ENCODE data around the gene ERICH6.
A peak's percentile ranks its signal among the peaks of the same experiment; 100 is the strongest.

Gene ERICH6

GRCh38 chr3:150703756-150704344, at the start of gene ERICH6:
ERICH6 (minus strand) TSS chr3:150703920; CDS start chr3:150703898, 22 bp downstream.
- DNase-seq, result peak; percentile 74

DNA sequence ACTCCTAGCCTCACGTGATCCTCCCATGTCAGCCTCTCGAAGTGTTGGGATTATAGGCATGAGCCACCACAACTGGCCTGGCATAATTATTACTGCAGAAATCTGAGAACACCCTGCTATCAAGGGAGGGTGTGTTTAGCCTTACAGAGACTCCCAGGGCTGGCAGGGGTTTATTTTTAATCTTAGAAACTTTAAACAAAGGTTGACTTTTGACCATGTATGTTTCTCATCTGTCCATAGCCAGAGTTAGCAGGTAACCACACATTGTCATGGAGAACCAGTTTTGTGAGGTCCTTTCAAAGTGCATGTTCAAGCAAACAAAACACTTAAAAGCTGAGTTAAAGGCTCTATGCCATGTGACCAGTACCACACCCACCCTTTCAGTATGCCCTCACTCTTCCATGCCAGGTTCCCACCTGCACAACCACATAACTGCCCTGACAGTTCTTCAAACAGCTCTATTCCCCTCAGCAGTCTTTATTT, 48.1 kb upstream of the ERICH6 start:
- no peak for DNase-seq

DNA sequence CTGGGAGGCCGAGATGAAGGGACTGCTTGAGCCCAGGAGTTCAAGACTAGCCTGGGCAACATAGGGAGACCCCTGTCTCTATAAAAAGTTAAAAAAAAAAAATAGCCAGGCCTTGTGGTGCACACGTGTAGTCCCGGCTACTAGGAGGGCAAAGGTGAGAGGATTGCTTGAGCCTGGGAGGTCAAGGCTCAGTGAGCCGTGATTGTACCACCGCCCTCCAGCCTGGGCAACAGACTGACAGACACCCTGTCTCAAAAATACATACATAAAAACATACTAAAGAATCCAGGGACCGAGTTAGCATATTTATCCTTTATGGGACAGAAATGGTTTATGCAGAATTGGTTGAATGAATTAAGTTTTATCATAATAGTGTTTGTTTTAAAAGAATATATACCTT, 45.5 kb upstream of the ERICH6 start:
- DNase-seq, result no peak

DNA sequence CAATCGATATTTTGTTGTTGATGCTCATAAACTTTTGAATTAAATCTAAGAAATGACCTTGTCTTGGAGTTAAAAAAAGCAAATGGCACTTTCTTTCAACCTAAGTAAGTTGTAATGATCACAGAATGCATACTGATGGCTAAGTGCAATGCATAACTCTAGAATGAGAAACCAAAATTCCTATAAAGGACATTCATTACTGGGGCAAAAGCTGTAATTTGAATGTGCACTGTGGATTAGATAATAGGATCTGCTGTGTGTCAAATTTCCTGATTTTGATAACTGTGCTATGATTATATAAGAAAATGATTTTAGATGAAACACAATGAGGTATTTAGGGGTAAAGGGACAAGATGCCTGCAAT, 44.9 kb upstream of the ERICH6 start:
- DNase-seq, result no peak

- DNase-seq, result no peak
These were observed 44.4 kb upstream of the ERICH6 start for GRCh38 chr3:150747886-150748683.

GRCh38 chr3:150746791-150747590, 43.3 kb upstream of the ERICH6 start:
- no peak for DNase-seq

GRCh38 chr3:150745832-150746231, 42.1 kb upstream of the ERICH6 start:
- no peak for DNase-seq

GRCh38 chr3:150744919-150745211, 41.1 kb upstream of the ERICH6 start:
- DNase-seq, result no peak

- DNase-seq, result no peak
These were observed 40.6 kb upstream of the ERICH6 start for GRCh38 chr3:150744041-150744918.

DNA sequence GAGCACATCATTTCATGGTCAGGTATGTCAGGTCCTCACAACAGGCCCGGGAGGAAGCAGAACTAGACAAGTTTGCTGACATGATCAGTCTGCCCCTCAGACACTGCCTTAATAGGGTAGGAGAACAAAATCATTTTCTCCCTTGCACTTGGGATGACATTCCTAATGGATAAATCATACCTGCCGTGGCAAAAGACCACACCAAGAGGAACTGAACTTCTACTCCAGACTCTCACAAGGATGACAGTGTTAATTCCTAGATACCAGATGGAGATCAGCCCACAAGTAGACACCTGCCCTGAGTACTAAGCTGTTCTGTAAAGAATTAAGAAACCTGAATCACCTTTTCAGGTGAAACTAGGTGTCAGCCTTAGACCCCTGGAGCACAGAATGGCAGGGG, 39.8 kb upstream of the ERICH6 start:
- DNase-seq, result no peak

DNA sequence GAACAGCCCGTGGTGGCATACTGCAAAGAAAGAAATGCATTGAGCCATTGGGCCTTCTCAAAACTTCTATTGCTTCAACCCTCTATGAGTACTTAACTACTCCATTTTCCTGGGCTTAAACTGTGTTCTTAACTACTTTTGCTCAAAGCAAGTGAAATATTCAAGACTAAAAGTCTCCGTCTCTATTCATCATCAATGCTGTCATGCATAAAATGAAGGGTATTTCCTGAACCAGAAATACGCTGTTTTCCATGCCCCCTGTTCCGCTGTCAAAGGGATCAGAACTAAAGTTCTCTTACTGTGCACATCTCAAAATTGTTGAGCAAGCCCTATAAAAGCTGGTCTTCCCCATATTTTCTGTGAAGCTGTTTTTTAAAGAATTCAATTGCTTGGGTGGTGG, 39.0 kb upstream of the ERICH6 start:
- no peak for DNase-seq

GRCh38 chr3:150742141-150742523, 38.4 kb upstream of the ERICH6 start:
- DNase-seq, result no peak

DNA sequence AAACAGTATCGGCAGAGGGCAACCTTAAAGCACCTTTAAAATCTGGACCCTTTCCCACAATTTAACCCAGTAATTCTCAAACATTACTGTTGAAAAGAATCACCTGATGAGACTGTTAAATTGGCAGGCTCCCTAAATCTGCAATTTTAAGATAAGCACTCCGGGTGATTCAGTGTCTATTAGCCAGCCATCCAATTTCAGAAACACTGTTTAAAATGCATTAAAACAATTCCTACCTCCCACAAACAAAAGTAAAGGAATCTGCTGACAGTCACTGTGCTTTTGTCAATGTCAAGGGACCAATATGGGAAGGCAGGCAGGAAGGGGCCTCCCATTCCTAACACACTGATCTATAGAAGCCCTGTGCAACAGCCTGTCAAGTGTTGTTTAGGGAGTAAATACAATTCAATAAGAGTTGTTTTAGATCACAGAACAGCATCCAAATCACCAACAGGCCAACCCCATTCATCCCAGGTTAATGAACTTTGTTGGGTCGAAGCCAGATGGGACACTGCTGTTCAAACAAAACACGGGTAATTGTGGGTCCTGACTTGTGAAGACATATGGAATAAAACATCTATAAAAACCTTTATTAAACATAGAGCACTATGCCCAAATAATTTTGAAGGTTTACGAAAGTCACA, 37.9 kb upstream of the ERICH6 start:
- DNase-seq, result no peak

DNA sequence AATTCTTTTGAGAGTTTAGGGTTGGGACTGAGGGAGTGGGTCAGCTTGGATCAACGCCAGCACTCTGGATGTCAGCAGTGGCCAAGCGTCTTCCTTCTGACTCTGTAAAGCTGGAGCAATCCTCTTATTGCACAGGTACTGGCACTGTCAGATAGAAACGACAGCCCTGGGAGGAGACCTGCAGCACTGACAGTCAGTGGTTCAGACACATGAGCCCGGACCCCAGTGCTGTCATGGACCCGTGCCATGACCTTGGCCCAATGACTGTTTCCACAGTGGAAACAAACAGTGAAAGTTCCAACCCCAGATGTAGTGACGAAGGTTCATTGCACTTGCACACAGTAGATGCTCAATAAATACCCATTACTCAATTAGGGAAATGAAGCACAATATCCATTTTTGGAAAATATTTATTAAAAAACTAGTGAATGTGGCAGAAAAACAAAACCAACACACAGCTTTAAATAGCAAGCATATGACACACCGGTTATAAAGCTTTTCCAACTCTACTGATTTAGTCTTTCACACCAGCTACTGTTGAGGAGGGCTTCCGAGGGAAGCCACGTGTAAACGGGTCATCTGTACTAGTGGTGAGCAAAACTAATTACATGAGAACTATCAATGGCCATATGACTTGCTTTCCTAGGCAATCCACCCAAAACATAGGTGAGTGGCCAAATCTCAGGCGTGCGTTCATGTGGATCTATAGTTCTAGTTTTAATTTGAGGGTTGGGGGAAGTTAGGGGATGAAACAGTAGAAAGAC, 37.2 kb upstream of the ERICH6 start:
- no peak for DNase-seq

- no peak for DNase-seq
These were observed 36.3 kb upstream of the ERICH6 start for GRCh38 chr3:150739877-150740645.

GRCh38 chr3:150739200-150739863, 35.6 kb upstream of the ERICH6 start:
- DNase-seq, result no peak

GRCh38 chr3:150738688-150739087, 35.0 kb upstream of the ERICH6 start:
- no peak for DNase-seq

DNA sequence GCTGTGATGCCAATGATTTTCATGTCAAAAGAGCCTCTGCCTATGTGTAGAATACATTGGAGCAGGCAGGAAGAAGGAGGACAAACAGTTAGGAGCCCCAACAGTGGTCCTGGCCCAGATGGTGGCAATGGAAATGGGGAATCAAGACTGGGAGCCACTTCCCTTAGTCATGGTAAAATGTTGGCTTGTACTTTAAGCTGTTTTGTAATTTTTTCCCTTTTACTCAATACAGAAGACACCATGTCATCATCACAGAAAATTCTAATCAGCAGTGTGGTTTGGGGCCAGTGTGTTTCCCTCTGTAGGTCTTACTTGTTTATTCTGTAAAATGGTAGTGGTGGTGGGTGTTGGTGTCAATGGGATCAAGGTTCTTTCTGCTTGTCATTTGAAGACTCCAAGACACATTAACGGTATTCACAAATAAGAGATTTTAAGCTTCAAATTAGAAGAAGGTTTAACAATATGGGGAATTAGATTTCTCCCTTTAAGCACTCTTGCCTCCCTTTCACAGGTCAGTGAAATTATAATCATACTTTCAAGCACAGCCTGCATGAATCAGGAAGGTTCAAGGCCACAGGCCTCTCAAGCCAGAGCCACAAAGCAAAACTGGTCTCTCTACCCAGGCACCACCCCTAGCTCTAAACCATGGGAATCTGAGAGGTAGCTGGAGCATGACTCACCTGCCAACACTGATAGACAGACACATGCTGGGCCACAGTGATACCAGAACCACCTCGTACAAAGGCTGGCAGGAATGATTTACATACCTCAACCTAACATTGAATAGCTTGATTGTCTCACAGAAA, 34.4 kb upstream of the ERICH6 start:
- peak; percentile 15 for DNase-seq
